B cell (primary cell): ENCODE data around the gene TSPAN14.

Experiments used
- EZH2 ChIP-seq: IDR thresholded peaks from 2 replicates; pipeline ENCODE4 v1.6.1; 2012; ENCODE audit warnings: borderline replicate concordance, low read depth, mild to moderate bottlenecking, moderate library complexity, low read length; ENCODE audit not compliant: insufficient read depth, poor library complexity, severe bottlenecking
- TF ChIP-seq, protein P1 (sequence below): fragments of 200-600 bp; IDR thresholded peaks from one replicate; pipeline ENCODE4 v1.8.0; 2022; ENCODE audit warnings: antibody characterized with exemption, mild to moderate bottlenecking

DNA sequence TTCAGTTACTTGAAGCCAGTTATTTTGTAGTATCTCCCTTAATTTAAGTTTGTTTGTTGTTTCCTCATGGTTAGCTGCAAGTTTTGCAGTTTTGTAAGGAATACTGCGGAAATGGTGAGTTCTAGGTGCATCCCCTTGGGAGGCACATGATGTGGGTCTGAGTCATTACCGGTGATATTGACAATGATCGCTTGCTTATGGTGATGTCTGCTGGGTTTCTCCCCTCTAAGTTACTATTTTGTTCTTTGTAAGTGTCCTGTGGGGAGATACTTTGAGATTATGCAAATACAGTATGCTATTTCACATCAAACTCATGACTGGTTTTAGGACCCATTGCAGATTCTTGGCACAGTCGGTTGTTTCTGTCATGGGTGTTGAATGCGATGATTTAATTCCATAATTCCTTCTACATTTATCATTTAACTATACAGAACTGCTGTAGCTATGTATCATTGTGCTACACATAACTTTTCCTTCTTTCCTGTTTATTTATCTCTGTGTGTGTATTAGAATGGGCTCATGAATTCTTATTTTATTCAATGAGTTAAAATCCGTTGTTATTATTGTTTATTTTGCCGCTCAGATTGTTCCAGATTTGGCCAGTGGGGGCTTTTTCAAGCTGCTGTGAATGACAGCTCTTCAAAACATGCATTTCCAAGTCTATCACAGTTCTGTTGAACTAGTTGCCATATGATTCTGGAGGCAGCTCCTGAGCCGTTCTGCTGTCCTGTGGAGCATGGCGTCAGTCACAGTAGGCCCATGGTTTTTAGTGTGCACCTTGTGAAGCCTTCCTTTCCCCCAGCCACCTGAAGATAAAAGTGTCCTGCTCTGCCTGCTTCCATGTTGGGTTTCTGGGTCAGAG is 18.4 kb downstream of the TSPAN14 start:
- TF ChIP-seq, protein P1, sequence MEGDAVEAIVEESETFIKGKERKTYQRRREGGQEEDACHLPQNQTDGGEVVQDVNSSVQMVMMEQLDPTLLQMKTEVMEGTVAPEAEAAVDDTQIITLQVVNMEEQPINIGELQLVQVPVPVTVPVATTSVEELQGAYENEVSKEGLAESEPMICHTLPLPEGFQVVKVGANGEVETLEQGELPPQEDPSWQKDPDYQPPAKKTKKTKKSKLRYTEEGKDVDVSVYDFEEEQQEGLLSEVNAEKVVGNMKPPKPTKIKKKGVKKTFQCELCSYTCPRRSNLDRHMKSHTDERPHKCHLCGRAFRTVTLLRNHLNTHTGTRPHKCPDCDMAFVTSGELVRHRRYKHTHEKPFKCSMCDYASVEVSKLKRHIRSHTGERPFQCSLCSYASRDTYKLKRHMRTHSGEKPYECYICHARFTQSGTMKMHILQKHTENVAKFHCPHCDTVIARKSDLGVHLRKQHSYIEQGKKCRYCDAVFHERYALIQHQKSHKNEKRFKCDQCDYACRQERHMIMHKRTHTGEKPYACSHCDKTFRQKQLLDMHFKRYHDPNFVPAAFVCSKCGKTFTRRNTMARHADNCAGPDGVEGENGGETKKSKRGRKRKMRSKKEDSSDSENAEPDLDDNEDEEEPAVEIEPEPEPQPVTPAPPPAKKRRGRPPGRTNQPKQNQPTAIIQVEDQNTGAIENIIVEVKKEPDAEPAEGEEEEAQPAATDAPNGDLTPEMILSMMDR: no peak
- TF ChIP-seq EZH2: no peak
